ENCODE data around the gene CCDC138. TPM values are rescaled to one million over a fixed set of nuclear protein-coding genes. Genes with fewer than 3 reads are reported as not detected.

The CCDC138 gene
- total RNA-seq, 1 donor from 2014 or later: 4.5 TPM

DNA sequence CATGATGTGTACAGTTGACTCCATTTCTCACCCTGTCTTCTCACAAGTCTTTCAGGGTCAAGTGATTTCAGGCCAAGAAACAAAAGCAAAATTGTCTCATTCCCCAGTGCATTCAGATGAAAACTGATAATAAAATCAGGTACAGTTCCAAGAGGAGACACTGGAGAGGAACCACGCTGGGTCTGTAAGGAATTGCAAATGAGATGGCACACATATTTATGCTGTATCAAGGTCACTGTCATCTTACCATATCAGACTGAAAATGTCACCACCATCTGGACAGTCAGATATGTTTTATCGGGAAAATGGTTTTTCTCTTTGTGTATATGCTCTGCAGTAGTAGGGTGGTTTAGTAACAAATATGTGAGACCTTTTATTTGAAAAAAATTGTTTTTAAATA, 91.7 kb downstream of the CCDC138 start:
- no peak for TF ChIP-seq CTCF (IDR thresholded peaks at IDR 0.05)
- DNase-seq: no peak
- intact Hi-C loops (cut with DNase I): no loop called here
- no peak overlapping the region for H3K27ac ChIP-seq
- H3K36me3 ChIP-seq: no peaks in the 10 kb centered on the region
- H3K4me1 ChIP-seq: no peaks in the 10 kb centered on the region
- no peak for ATAC-seq
- H3K4me3 ChIP-seq: no peak overlapping the region
- peaks cover 10% of the 10 kb centered on the region for H3K9me3 ChIP-seq
- no peaks in the 10 kb centered on the region for H3K27me3 ChIP-seq (ENCODE audit: low read depth)

GRCh38 chr2:108884619-108885018, 98.0 kb downstream of the CCDC138 start:
- ATAC-seq: peak; percentile 71 to 83
- intact Hi-C loops (cut with DNase I): no loop called here
- no peaks in the 10 kb centered on the region for H3K4me1 ChIP-seq
- no peaks in the 10 kb centered on the region for H3K27me3 ChIP-seq (ENCODE audit: low read depth)
- H3K4me3 ChIP-seq: no peak overlapping the region
- H3K36me3 ChIP-seq: no peaks in the 10 kb centered on the region
- no peak overlapping the region for H3K27ac ChIP-seq
- no peak for TF ChIP-seq CTCF (IDR thresholded peaks at IDR 0.05)
- peaks cover 10% of the 10 kb centered on the region for H3K9me3 ChIP-seq
- no peak for DNase-seq

DNA sequence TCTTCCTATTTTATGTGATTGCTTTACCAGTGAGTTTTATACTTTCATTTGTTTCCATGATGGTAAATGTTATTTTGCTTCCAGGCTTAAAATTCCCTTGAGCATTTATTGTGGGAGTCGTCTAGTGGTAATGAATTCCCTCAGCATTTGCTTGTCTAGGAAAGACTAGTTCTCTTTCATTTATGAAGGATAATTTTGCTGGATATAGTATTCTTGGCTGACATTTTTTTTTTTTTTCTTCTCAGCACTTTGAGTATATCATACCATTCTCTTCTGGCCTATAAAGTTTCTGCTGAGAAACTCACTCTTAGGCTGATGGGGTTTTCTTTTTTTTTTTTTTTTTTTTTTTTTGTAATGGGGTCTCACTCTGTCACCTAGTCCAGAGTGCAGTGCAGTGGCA, 103.3 kb downstream of the CCDC138 start:
- ATAC-seq (no peak), DNase-seq (no peak)
- H3K36me3 ChIP-seq: no peaks in the 10 kb centered on the region
- intact Hi-C loops (cut with DNase I): no loop called here
- H3K27me3 ChIP-seq (ENCODE audit: low read depth): no peaks in the 10 kb centered on the region
- no peaks in the 10 kb centered on the region for H3K4me1 ChIP-seq
- H3K4me3 ChIP-seq: no peak overlapping the region
- TF ChIP-seq CTCF (IDR thresholded peaks at IDR 0.05): no peak
- no peak overlapping the region for H3K27ac ChIP-seq
- peaks cover 7% of the 10 kb centered on the region for H3K9me3 ChIP-seq

GRCh38 chr2:108893277-108893676, 106.7 kb downstream of the CCDC138 start:
- Histone ChIP-seq H3K9me3 (peaks cover 7% of the 10 kb centered on the region), H3K36me3 (no peaks in the 10 kb centered on the region), H3K27me3 (ENCODE audit: low read depth) (peaks cover 3% of the 10 kb centered on the region), H3K27ac (no peak overlapping the region), H3K4me3 (no peak overlapping the region), H3K4me1 (no peaks in the 10 kb centered on the region)
- DNase-seq: no peak
- no peak for ATAC-seq
- TF ChIP-seq CTCF (IDR thresholded peaks at IDR 0.05): no peak
- intact Hi-C loops (cut with DNase I): no loop called here

- no peak overlapping the region for H3K27ac ChIP-seq
- H3K36me3 ChIP-seq: no peaks in the 10 kb centered on the region
- no peaks in the 10 kb centered on the region for H3K4me1 ChIP-seq
- peaks cover 3% of the 10 kb centered on the region for H3K27me3 ChIP-seq (ENCODE audit: low read depth)
- no peak for TF ChIP-seq CTCF (IDR thresholded peaks at IDR 0.05)
- intact Hi-C loops (cut with DNase I): no loop called here
- H3K9me3 ChIP-seq: peaks cover 6% of the 10 kb centered on the region
- DNase-seq (no peak), ATAC-seq (no peak)
- H3K4me3 ChIP-seq: no peak overlapping the region
Measured at GRCh38 chr2:108894766-108895165, 108.2 kb downstream of the CCDC138 start.

- DNase-seq (no peak), ATAC-seq (no peak)
- no peak for TF ChIP-seq CTCF (IDR thresholded peaks at IDR 0.05)
- H3K4me3 ChIP-seq: no peak overlapping the region
- H3K36me3 ChIP-seq: no peaks in the 10 kb centered on the region
- peaks cover 2% of the 10 kb centered on the region for H3K9me3 ChIP-seq
- H3K4me1 ChIP-seq: no peaks in the 10 kb centered on the region
- intact Hi-C loops (cut with DNase I): no loop called here
- peaks cover 3% of the 10 kb centered on the region for H3K27me3 ChIP-seq (ENCODE audit: low read depth)
- no peak overlapping the region for H3K27ac ChIP-seq
Measured at GRCh38 chr2:108895188-108895587, 108.6 kb downstream of the CCDC138 start.
